Stimulated activated CD4-positive, alpha-beta T cell treated with anti-CD3 and anti-CD28 coated beads, Interleukin-15, amount 100 ng/mL, for 24 hours (primary cell): ENCODE data around the gene PANK2.
"Not testable (repeated sequence)": the region's sequence is repeated elsewhere in the genome, so short reads cannot be mapped to it uniquely, and the experiment has no call there.

Experiments
- DNase-seq: peaks from one replicate; pipeline ENCODE4 v3.0.0-alpha.2; 2020

The PANK2 gene

GRCh38 chr20:3930265-3931206 is 41.3 kb downstream of the PANK2 start:
- DNase-seq: no peak

- DNase-seq: no peak
These were observed 42.5 kb downstream of the PANK2 start for GRCh38 chr20:3931664-3932063.

- DNase-seq: no peak
These were observed 43.1 kb downstream of the PANK2 start for GRCh38 chr20:3932277-3932676.

GRCh38 chr20:3932681-3933080 is 43.5 kb downstream of the PANK2 start:
- no peak for DNase-seq

GRCh38 chr20:3933218-3933617 is 44.0 kb downstream of the PANK2 start:
- no peak for DNase-seq

GRCh38 chr20:3934624-3935023 is 45.4 kb downstream of the PANK2 start:
- DNase-seq: no peak

GRCh38 chr20:3935295-3935955 is 46.2 kb downstream of the PANK2 start:
- DNase-seq: no peak

- DNase-seq: no peak
These were observed 46.8 kb downstream of the PANK2 start for GRCh38 chr20:3935956-3936340.

- no peak for DNase-seq
These were observed 48.4 kb downstream of the PANK2 start for GRCh38 chr20:3937618-3938017.

- no peak for DNase-seq
These were observed 51.7 kb downstream of the PANK2 start for GRCh38 chr20:3940905-3941304.

GRCh38 chr20:3946666-3947065 is 57.5 kb downstream of the PANK2 start:
- not testable (repeated sequence) for DNase-seq

- DNase-seq: no peak
These were observed 75.5 kb downstream of the PANK2 start for GRCh38 chr20:3964719-3965118.

- no peak for DNase-seq
These were observed 77.4 kb downstream of the PANK2 start for GRCh38 chr20:3966571-3966970.

- no peak for DNase-seq
These were observed 80.8 kb downstream of the PANK2 start for GRCh38 chr20:3970016-3970415.

- DNase-seq: no peak
These were observed 82.0 kb downstream of the PANK2 start for GRCh38 chr20:3971145-3971544.

GRCh38 chr20:3972161-3972560 is 83.0 kb downstream of the PANK2 start:
- no peak for DNase-seq

GRCh38 chr20:3972631-3973030 is 83.4 kb downstream of the PANK2 start:
- not testable (repeated sequence) for DNase-seq

GRCh38 chr20:3973705-3974104 is 84.5 kb downstream of the PANK2 start:
- no peak for DNase-seq

GRCh38 chr20:3976511-3976910 is 87.3 kb downstream of the PANK2 start:
- DNase-seq: no peak
